Activated naive CD8-positive, alpha-beta T cell treated with anti-CD3 and anti-CD28 coated beads, Interleukin-2, amount 50 U/mL, for 24 hours (primary cell): ENCODE measurements around the gene ARL10.

Experiments used
- ATAC-seq: fragments of 150-1000 bp; cut with Tn5 transposase; one replicate; pipeline ENCODE4 v1.10.0; 2021
- DNase-seq: peaks from one replicate; pipeline ENCODE4 v3.0.0; 2021
- H3K27ac Mint-ChIP-seq: one replicate; pipeline ENCODE4 v1.8.0; 2021; ENCODE audit warnings: mild to moderate bottlenecking, mixed read lengths
- H3K27me3 Mint-ChIP-seq: one replicate; pipeline ENCODE4 v1.8.0; 2021; ENCODE audit warnings: mixed read lengths
- H3K36me3 Mint-ChIP-seq: one replicate; pipeline ENCODE4 v1.8.0; 2021; ENCODE audit warnings: low read depth, mixed read lengths
- H3K4me1 Mint-ChIP-seq: one replicate; pipeline ENCODE4 v1.8.0; 2021; ENCODE audit warnings: mixed read lengths
- H3K4me3 Mint-ChIP-seq: one replicate; pipeline ENCODE4 v1.8.0; 2021; ENCODE audit warnings: mild to moderate bottlenecking, moderate library complexity, mixed read lengths
- H3K9me3 Mint-ChIP-seq: one replicate; pipeline ENCODE4 v1.8.0; 2021; ENCODE audit warnings: mixed read lengths

ARL10 gene

GRCh38 chr5:176373100-176373818, 8.0 kb downstream of the ARL10 start:
- H3K27ac Mint-ChIP-seq, result no peak overlapping the region
- no peak for ATAC-seq

GRCh38 chr5:176379881-176380280, 14.6 kb downstream of the ARL10 start:
- Mint-ChIP-seq H3K27ac (no peak overlapping the region), H3K36me3 (peaks cover 45% of the 10 kb centered on the region), H3K4me1 (no peaks in the 10 kb centered on the region), H3K9me3 (no peaks in the 10 kb centered on the region), H3K4me3 (no peak overlapping the region), H3K27me3 (no peaks in the 10 kb centered on the region)
- ATAC-seq (no peak), DNase-seq (no peak)

More at GRCh38 chr5:176373100-176373818, 8.0 kb downstream of the ARL10 start:
- Mint-ChIP-seq H3K27me3 (no peaks in the 10 kb centered on the region), H3K36me3 (peaks cover 11% of the 10 kb centered on the region), H3K4me1 (no peaks in the 10 kb centered on the region), H3K9me3 (no peaks in the 10 kb centered on the region), H3K4me3 (no peak overlapping the region)
- DNase-seq, result no peak

GRCh38 chr5:176381423-176381822, 16.1 kb downstream of the ARL10 start:
- Mint-ChIP-seq H3K27ac (no peak overlapping the region), H3K36me3 (peaks cover 58% of the 10 kb centered on the region)

GRCh38 chr5:176381979-176382378, 16.7 kb downstream of the ARL10 start:
- Mint-ChIP-seq H3K4me1 (peaks cover 21% of the 10 kb centered on the region), H3K36me3 (peaks cover 61% of the 10 kb centered on the region)

More at GRCh38 chr5:176381423-176381822, 16.1 kb downstream of the ARL10 start:
- H3K9me3 Mint-ChIP-seq, result no peaks in the 10 kb centered on the region
- ATAC-seq (no peak), DNase-seq (no peak)
- no peaks in the 10 kb centered on the region for H3K27me3 Mint-ChIP-seq
- H3K4me1 Mint-ChIP-seq, result peaks cover 15% of the 10 kb centered on the region
- H3K4me3 Mint-ChIP-seq, result no peak overlapping the region

GRCh38 chr5:176382721-176383120, 17.4 kb downstream of the ARL10 start:
- Mint-ChIP-seq H3K27me3 (no peaks in the 10 kb centered on the region), H3K36me3 (peaks cover 67% of the 10 kb centered on the region), H3K27ac (no peak overlapping the region), H3K4me1 (peaks cover 27% of the 10 kb centered on the region), H3K9me3 (no peaks in the 10 kb centered on the region), H3K4me3 (no peak overlapping the region)
- ATAC-seq, result no peak
- no peak for DNase-seq

More at GRCh38 chr5:176381979-176382378, 16.7 kb downstream of the ARL10 start:
- Mint-ChIP-seq H3K27ac (no peak overlapping the region), H3K27me3 (no peaks in the 10 kb centered on the region), H3K9me3 (no peaks in the 10 kb centered on the region), H3K4me3 (no peak overlapping the region)
- ATAC-seq (peak; percentile 17), DNase-seq (no peak)

- Mint-ChIP-seq H3K27ac (no peak overlapping the region), H3K36me3 (peaks cover 73% of the 10 kb centered on the region), H3K4me3 (no peak overlapping the region)
Observed at GRCh38 chr5:176383248-176383905, 18.1 kb downstream of the ARL10 start.

GRCh38 chr5:176383961-176384360, 18.7 kb downstream of the ARL10 start:
- no peak for DNase-seq
- H3K9me3 Mint-ChIP-seq, result no peaks in the 10 kb centered on the region

More at GRCh38 chr5:176383248-176383905, 18.1 kb downstream of the ARL10 start:
- Mint-ChIP-seq H3K27me3 (no peaks in the 10 kb centered on the region), H3K4me1 (peaks cover 30% of the 10 kb centered on the region), H3K9me3 (no peaks in the 10 kb centered on the region)
- ATAC-seq, result no peak
- DNase-seq, result no peak

GRCh38 chr5:176384366-176384930, 19.2 kb downstream of the ARL10 start:
- Mint-ChIP-seq H3K4me3 (no peak overlapping the region), H3K27me3 (no peaks in the 10 kb centered on the region), H3K4me1 (peaks cover 32% of the 10 kb centered on the region), H3K9me3 (no peaks in the 10 kb centered on the region), H3K27ac (no peak overlapping the region), H3K36me3 (peaks cover 68% of the 10 kb centered on the region)
- DNase-seq (no peak), ATAC-seq (no peak)

More at GRCh38 chr5:176383961-176384360, 18.7 kb downstream of the ARL10 start:
- Mint-ChIP-seq H3K4me1 (peaks cover 30% of the 10 kb centered on the region), H3K4me3 (no peak overlapping the region), H3K27ac (no peak overlapping the region), H3K27me3 (no peaks in the 10 kb centered on the region), H3K36me3 (peaks cover 72% of the 10 kb centered on the region)
- ATAC-seq, result no peak

GRCh38 chr5:176384991-176385390, 19.7 kb downstream of the ARL10 start:
- peaks cover 37% of the 10 kb centered on the region for H3K4me1 Mint-ChIP-seq
- no peak overlapping the region for H3K4me3 Mint-ChIP-seq
- H3K36me3 Mint-ChIP-seq, result peaks cover 65% of the 10 kb centered on the region
- no peak for DNase-seq
- no peak overlapping the region for H3K27ac Mint-ChIP-seq
- no peaks in the 10 kb centered on the region for H3K27me3 Mint-ChIP-seq
- no peak for ATAC-seq
- H3K9me3 Mint-ChIP-seq, result no peaks in the 10 kb centered on the region

GRCh38 chr5:176386491-176386890, 21.2 kb downstream of the ARL10 start:
- Mint-ChIP-seq H3K27me3 (no peaks in the 10 kb centered on the region), H3K4me1 (peaks cover 39% of the 10 kb centered on the region), H3K4me3 (peak overlapping the region; percentile 96), H3K36me3 (peaks cover 67% of the 10 kb centered on the region), H3K27ac (peak overlapping the region; percentile 99), H3K9me3 (no peaks in the 10 kb centered on the region)
- DNase-seq (no peak), ATAC-seq (no peak)

GRCh38 chr5:176387384-176387925, 22.2 kb downstream of the ARL10 start:
- H3K27ac Mint-ChIP-seq, result peak overlapping the region; percentile 99
- no peak for ATAC-seq
- no peaks in the 10 kb centered on the region for H3K9me3 Mint-ChIP-seq
- peaks cover 63% of the 10 kb centered on the region for H3K36me3 Mint-ChIP-seq
- no peaks in the 10 kb centered on the region for H3K27me3 Mint-ChIP-seq
- H3K4me1 Mint-ChIP-seq, result peaks cover 39% of the 10 kb centered on the region
- H3K4me3 Mint-ChIP-seq, result peak overlapping the region; percentile 96
- no peak for DNase-seq

- H3K36me3 Mint-ChIP-seq, result peaks cover 59% of the 10 kb centered on the region
- DNase-seq, result no peak
Observed at GRCh38 chr5:176388003-176388443, 22.7 kb downstream of the ARL10 start.

GRCh38 chr5:176388444-176389134, 23.3 kb downstream of the ARL10 start, which contains the start of the genes HIGD2A and NOP16:
HIGD2A (plus strand) TSS chr5:176388751; CDS start chr5:176388820, 69 bp downstream.
NOP16 (minus strand) TSS chr5:176388598; CDS start chr5:176388539, 59 bp downstream.
- peak within 1 kb of the TSS; percentile 99 for H3K27ac Mint-ChIP-seq
- H3K4me1 Mint-ChIP-seq, result peaks cover 39% of the 10 kb centered on the region
- H3K36me3 Mint-ChIP-seq, result peaks cover 58% of the 10 kb centered on the region
- no peaks in the 10 kb centered on the region for H3K9me3 Mint-ChIP-seq
- H3K27me3 Mint-ChIP-seq, result no peaks in the 10 kb centered on the region
- H3K4me3 Mint-ChIP-seq, result peak within 1 kb of the TSS; percentile 96
- ATAC-seq, result peak; percentile 96
- peak; percentile 99 for DNase-seq

More at GRCh38 chr5:176388003-176388443, 22.7 kb downstream of the ARL10 start:
- Mint-ChIP-seq H3K4me1 (peaks cover 39% of the 10 kb centered on the region), H3K27ac (peak overlapping the region; percentile 99), H3K4me3 (peak overlapping the region; percentile 96), H3K27me3 (no peaks in the 10 kb centered on the region), H3K9me3 (no peaks in the 10 kb centered on the region)
- no peak for ATAC-seq
